IMR-90 (cell line): Measurements from ENCODE around the gene C1QTNF7. TPM values are rescaled to one million over a fixed set of nuclear protein-coding genes. Genes with fewer than 3 reads are reported as not detected.

Experiments used
- ATAC-seq: fragments of 200-7000 bp; cut with Tn5 transposase; 2 replicates; pipeline ENCODE4 v1.9.1; 2020; ENCODE audit warnings: low read depth, mild to moderate bottlenecking, moderate library complexity
- BruUV-seq: library from RNA; stranded (reverse); fragments of 400-500 nt; replicated peaks from 2 replicates; lab custom pipeline; 2021; lab: Mats Ljungman, UMichigan
- CTCF ChIA-PET: fragments of 300-600 bp; formaldehyde crosslinking; extraction: SDS; loops from one replicate; lab custom pipeline; 2021; ENCODE audit warnings: antibody characterized with exemption; lab: Yijun Ruan, JAX
- POLR2A ChIA-PET: fragments of 300-600 bp; sonication (Branson Sonifier 250); formaldehyde crosslinking; loops from one replicate; lab custom pipeline; 2022; ENCODE audit warnings: antibody characterized with exemption; ENCODE audit not compliant: unreplicated experiment; lab: Charles Lee
- DNase-seq: peaks from one replicate; pipeline ENCODE4 v3.0.0; 2013
- H2AFZ ChIP-seq: replicated peaks from 2 replicates; pipeline ENCODE3; 2013; ENCODE audit warnings: low read length, mild to moderate bottlenecking; ENCODE audit not compliant: poor library complexity
- H2AK5ac ChIP-seq: 2 replicates; pipeline ENCODE4 v1.6.1; 2013; ENCODE audit warnings: low read depth, low read length, inconsistent platforms
- H2AK9ac ChIP-seq: replicated peaks from 2 replicates; pipeline ENCODE3; 2013; ENCODE audit warnings: mild to moderate bottlenecking, low read depth, low read length, moderate library complexity; ENCODE audit not compliant: poor library complexity
- H2BK120ac ChIP-seq: 2 replicates; pipeline ENCODE4 v1.6.1; 2013; ENCODE audit warnings: low read depth, low read length, inconsistent platforms
- H2BK15ac ChIP-seq: 3 replicates; pipeline ENCODE4 v1.6.1; 2013; ENCODE audit warnings: low read depth, low read length, inconsistent platforms
- H2BK20ac ChIP-seq: 2 replicates; pipeline ENCODE4 v1.6.1; 2013; ENCODE audit warnings: low read depth, mild to moderate bottlenecking, inconsistent platforms, low read length, moderate library complexity
- H2BK5ac ChIP-seq: 2 replicates; pipeline ENCODE4 v1.6.1; 2013; ENCODE audit warnings: mild to moderate bottlenecking, low read depth, low read length, inconsistent platforms; ENCODE audit not compliant: poor library complexity, severe bottlenecking
- H3K14ac ChIP-seq: replicated peaks from 2 replicates; pipeline ENCODE4 v1.6.1; 2013; ENCODE audit warnings: low read depth, low read length, inconsistent platforms
- H3K18ac ChIP-seq: 2 replicates; pipeline ENCODE4 v1.6.1; 2013; ENCODE audit warnings: low read depth, low read length, control low read depth
- H3K23ac ChIP-seq: 2 replicates; pipeline ENCODE4 v1.6.1; 2013; ENCODE audit warnings: low read depth, low read length, inconsistent platforms
- H3K27ac ChIP-seq: 2 replicates; pipeline ENCODE4 v1.5.1; 2013; ENCODE audit warnings: mild to moderate bottlenecking, control low read depth, low read length; ENCODE audit not compliant: insufficient read depth
- H3K27me3 ChIP-seq: 2 replicates; pipeline ENCODE4 v1.6.1; 2013; ENCODE audit warnings: low read length; ENCODE audit not compliant: control insufficient read depth, insufficient read depth
- H3K36me3 ChIP-seq: 2 replicates; pipeline ENCODE4 v1.6.1; 2013; ENCODE audit warnings: low read length, mixed read lengths; ENCODE audit not compliant: control insufficient read depth, insufficient read depth
- H3K4ac ChIP-seq: 2 replicates; pipeline ENCODE4 v1.6.1; 2013; ENCODE audit warnings: low read depth, low read length, inconsistent platforms
- H3K4me1 ChIP-seq: 2 replicates; pipeline ENCODE4 v1.6.1; 2013; ENCODE audit warnings: low read length, mixed read lengths; ENCODE audit not compliant: control insufficient read depth, insufficient read depth
- H3K4me2 ChIP-seq: 2 replicates; pipeline ENCODE4 v1.6.1; 2013; ENCODE audit warnings: low read depth, mild to moderate bottlenecking, control low read depth, low read length, moderate library complexity
- H3K4me3 ChIP-seq: 2 replicates; pipeline ENCODE4 v1.5.1; 2013; ENCODE audit warnings: low read depth, mild to moderate bottlenecking, control low read depth, low read length, moderate library complexity; ENCODE audit not compliant: insufficient read depth
- H3K56ac ChIP-seq: 2 replicates; pipeline ENCODE4 v1.6.1; 2013; ENCODE audit warnings: low read length, inconsistent platforms; ENCODE audit not compliant: insufficient read depth; ENCODE audit errors: extremely low read depth
- H3K79me1 ChIP-seq, 2 experiments: 2 replicates each; pipeline ENCODE4 v1.6.1; 2013; ENCODE audit warnings: low read length in 2 of 2, inconsistent platforms in 1 of 2, low read depth in 1 of 2
- H3K9ac ChIP-seq: 2 replicates; pipeline ENCODE4 v1.6.1; 2013; ENCODE audit warnings: low read depth, low read length, control low read depth
- H3K9me1 ChIP-seq: 2 replicates; pipeline ENCODE4 v1.6.1; 2013; ENCODE audit warnings: low read length, inconsistent platforms; ENCODE audit not compliant: insufficient read depth
- H3K9me3 ChIP-seq: 2 replicates; pipeline ENCODE4 v1.6.1; 2013; ENCODE audit warnings: low read length; ENCODE audit not compliant: control insufficient read depth, insufficient read depth
- H4K20me1 ChIP-seq: 2 replicates; pipeline ENCODE4 v1.6.1; 2013; ENCODE audit warnings: low read length, inconsistent platforms; ENCODE audit not compliant: insufficient read depth
- H4K5ac ChIP-seq: 2 replicates; pipeline ENCODE4 v1.6.1; 2013; ENCODE audit warnings: mild to moderate bottlenecking, low read depth, low read length, control low read depth
- H4K8ac ChIP-seq, 2 experiments: 2 replicates each; pipeline ENCODE4 v1.6.1; 2013; ENCODE audit warnings: low read depth in 2 of 2, low read length in 2 of 2, control low read depth in 1 of 2, inconsistent platforms in 1 of 2
- H4K91ac ChIP-seq: 2 replicates; pipeline ENCODE4 v1.6.1; 2013; ENCODE audit warnings: low read depth, low read length, inconsistent platforms; ENCODE audit not compliant: insufficient read depth
- BHLHE40 ChIP-seq: fragments of 150-350 bp; IDR thresholded peaks from 2 replicates; pipeline ENCODE4 v1.6.1; 2016; ENCODE audit warnings: mild to moderate bottlenecking, low read depth, low read length
- CEBPB ChIP-seq: IDR thresholded peaks from 2 replicates; pipeline ENCODE4 v1.6.1; 2012; ENCODE audit warnings: low read depth, low read length, improper control_type of control experiment
- CHD1 ChIP-seq: IDR thresholded peaks from 2 replicates; pipeline ENCODE4 v1.6.1; 2012; ENCODE audit warnings: low read depth, low read length, improper control_type of control experiment
- CTCF ChIP-seq: conservative IDR thresholded peaks from 2 replicates; pipeline ENCODE4 v1.5.1; 2012; ENCODE audit warnings: mild to moderate bottlenecking, low read depth, low read length, improper control_type of control experiment
- ELK1 ChIP-seq: fragments of 150-350 bp; IDR thresholded peaks from 2 replicates; pipeline ENCODE4 v1.6.1; 2016; ENCODE audit warnings: low read depth, mild to moderate bottlenecking, low read length, moderate library complexity, borderline replicate concordance
- MAFK ChIP-seq: IDR thresholded peaks from 2 replicates; pipeline ENCODE4 v1.6.1; 2012; ENCODE audit warnings: low read depth, low read length, improper control_type of control experiment
- MAZ ChIP-seq: IDR thresholded peaks from 2 replicates; pipeline ENCODE4 v1.6.1; 2012; ENCODE audit warnings: low read depth, mild to moderate bottlenecking, low read length, improper control_type of control experiment, moderate library complexity, borderline replicate concordance
- MXI1 ChIP-seq: IDR thresholded peaks from 2 replicates; pipeline ENCODE4 v1.6.1; 2012; ENCODE audit warnings: low read depth, mild to moderate bottlenecking, low read length, moderate library complexity, borderline replicate concordance
- NFE2L2 ChIP-seq: fragments of 150-350 bp; IDR thresholded peaks from 2 replicates; pipeline ENCODE4 v1.6.1; 2016; ENCODE audit warnings: low read depth, mild to moderate bottlenecking, low read length
- POLR2A ChIP-seq: IDR thresholded peaks from 2 replicates; pipeline ENCODE4 v1.6.1; 2012; ENCODE audit warnings: mild to moderate bottlenecking, low read depth, low read length
- RAD21 ChIP-seq: IDR thresholded peaks from 2 replicates; pipeline ENCODE4 v1.6.1; 2012; ENCODE audit warnings: low read length, improper control_type of control experiment
- RCOR1 ChIP-seq: IDR thresholded peaks from 2 replicates; pipeline ENCODE4 v1.6.1; 2012; ENCODE audit warnings: mild to moderate bottlenecking, low read length, improper control_type of control experiment; ENCODE audit not compliant: insufficient replicate concordance
- RFX5 ChIP-seq: IDR thresholded peaks from 2 replicates; pipeline ENCODE4 v1.8.0; 2012; ENCODE audit warnings: low read depth, mild to moderate bottlenecking, low read length, moderate library complexity
- SMC3 ChIP-seq: fragments of 150-350 bp; IDR thresholded peaks from 2 replicates; pipeline ENCODE4 v1.6.1; 2016; ENCODE audit warnings: low read depth, mild to moderate bottlenecking, antibody characterized with exemption, low read length, moderate library complexity
- WGBS, 2 experiments: methylation state at CpG; one replicate each; pipeline versions ENCODE4 v1.1.5 to v1.1.7; 2013; ENCODE audit warnings: missing lambda C conversion rate in 2 of 2; ENCODE audit not compliant: insufficient read length in 1 of 2; ENCODE audit errors: extremely low coverage in 2 of 2; 5-methylcytosine and 5-hydroxymethylcytosine counted together
- dilution Hi-C: fragments of 300-500 bp; cut with HindIII; formaldehyde crosslinking; loops from one replicate; pipeline ENCODE4 v1.14.3; 2018; ENCODE audit warnings: low sequenced_read_pairs; ENCODE audit not compliant: unreplicated experiment
- in situ Hi-C: fragments of 300-500 bp; cut with MboI; formaldehyde crosslinking; loops from 3 replicates; pipeline ENCODE4 v1.14.3; 2019; ENCODE audit warnings: low sequenced_read_pairs, inconsistent platforms, mixed read lengths
- intact Hi-C: fragments of 100-400 bp; cut with micrococcal nuclease; formaldehyde crosslinking; loops from 2 replicates; pipeline ENCODE4 v1.10.0; 2022
- polyA plus RNA-seq, 3 experiments: library from polyadenylated mRNA; depleted of rRNA; stranded (reverse); fragments of >200 nt; gene quantifications; 2 replicates each; pipeline ENCODE4 v1.2.3, GENCODE V29; 2012; ENCODE audit warnings: low replicate concordance in 1 of 3
- total RNA-seq: library from RNA; depleted of rRNA; stranded (reverse); fragments of >200 nt; gene quantifications from 2 replicates; pipeline ENCODE4 v1.2.3, GENCODE V29; 2012

Gene C1QTNF7
- total and polyA plus RNA-seq, 2 of the 4 experiments (the other 2 are of a cell fraction) = 0.12 to 0.18 TPM

- peak overlapping the region; percentile 82 for H4K5ac ChIP-seq
- in situ Hi-C loops = loop anchor here (5.0 to 25.0 kb wide), 5 partner anchors 123 to 1820 kb away; partner anchors contain the start of gene BOD1L1
- H2AK9ac ChIP-seq = no peak overlapping the region
Observed at GRCh38 chr4:15457406-15458201, 29.8 kb downstream of the C1QTNF7 start.

More at GRCh38 chr4:15457406-15458201, 29.8 kb downstream of the C1QTNF7 start:
- TF ChIP-seq MAFK = no peak
- no peak for TF ChIP-seq CEBPB
- TF ChIP-seq MAZ = no peak
- TF ChIP-seq ELK1 = no peak
- TF ChIP-seq RCOR1 = no peak
- TF ChIP-seq RFX5 = no peak
- peak; percentile 84 for TF ChIP-seq RAD21
- TF ChIP-seq CHD1 = no peak
- TF ChIP-seq MXI1 = no peak
- TF ChIP-seq POLR2A = no peak
- TF ChIP-seq CTCF = peak; percentile 83
- no peak for TF ChIP-seq NFE2L2
- peak; percentile 81 for TF ChIP-seq SMC3
- no peak for TF ChIP-seq BHLHE40
- no peak overlapping the region for H3K4me3 ChIP-seq
- WGBS, 2 experiments = no CpG with 5 or more reads among the region's 7 CpGs
- peak overlapping the region; percentile 78; the same call in 1 of the 2 replicates for H3K56ac ChIP-seq
- H3K4me1 ChIP-seq = peaks cover 23% of the 10 kb centered on the region
- H3K79me1 ChIP-seq = no peaks in the 10 kb centered on the region
- peak overlapping the region; percentile 82 for H3K4ac ChIP-seq
- H2AK5ac ChIP-seq = 0 out of 2 replicates have a peak overlapping the region, but pooled peaks have one; percentile 85
- peak; percentile 88 for ATAC-seq
- peak; percentile 81 for DNase-seq
- peak overlapping the region; percentile 87 for H2BK20ac ChIP-seq
- no peaks in the 10 kb centered on the region for H3K36me3 ChIP-seq
- H3K4me2 ChIP-seq = peak overlapping the region; percentile 75
- H3K27ac ChIP-seq = peak overlapping the region; percentile 85; the same call in 1 of the 2 replicates
- peak overlapping the region; percentile 88 for H2BK120ac ChIP-seq
- no peaks in the 10 kb centered on the region for H3K9me3 ChIP-seq
- H3K27me3 ChIP-seq = peaks cover 4% of the 10 kb centered on the region
- dilution Hi-C loops = no loop called here
- H4K91ac ChIP-seq = peak overlapping the region; percentile 73
- peaks cover 2% of the 10 kb centered on the region for H3K9me1 ChIP-seq
- intact Hi-C loops = loop anchor here (1.0 to 5.0 kb wide), 7 partner anchors 55 to 455 kb away; partner anchors contain the start of gene CPEB2
- peak overlapping the region; percentile 84 for H3K14ac ChIP-seq
- H2AFZ ChIP-seq = peak overlapping the region; percentile 71
- no TSS peak for BruUV-seq
- H3K9ac ChIP-seq = peak overlapping the region; percentile 68
- H3K18ac ChIP-seq = peak overlapping the region; percentile 73
- ChIA-PET POLR2A (interaction anchor here (1.0 kb wide), 1 partner anchor 57 kb away, joined by 3 read pairs; no protein-coding TSS in a partner anchor), CTCF (interaction anchor here (0.5 to 2.7 kb wide), 11 partner anchors 12 to 225 kb away, joined by 3 to 14 read pairs (median 3); partner anchors contain the start of gene CC2D2A)
- peak overlapping the region; percentile 48 for H2BK5ac ChIP-seq
- peak overlapping the region; percentile 96 for H2BK15ac ChIP-seq
- peak overlapping the region; percentile 31; the same call in 1 of the 2 replicates for H3K23ac ChIP-seq
- no peaks in the 10 kb centered on the region for H4K20me1 ChIP-seq
- H4K8ac ChIP-seq = peak overlapping the region; percentile 1 to 87; a peak in 3 of 4 replicates
